Fibroblast of skin of back (primary cell): ENCODE results near the gene CCP110. TPM values are rescaled to one million over a fixed set of nuclear protein-coding genes. Genes with fewer than 3 reads are reported as not detected.

ENCODE experiments used
- DNase-seq: peaks from one replicate; pipeline ENCODE4 v3.0.0-alpha.2; 2013
- polyA plus RNA-seq, 2 experiments: library from polyadenylated mRNA; unstranded; fragments of 120-200 nt; gene quantifications; one replicate each; pipeline ENCODE4 v1.2.1, GENCODE V29; 2013; ENCODE audit not compliant: insufficient read length in 2 of 2

Gene CCP110
- polyA plus RNA-seq (2013, experiment 1 of 2; ENCODE audit: insufficient read length), result 11.3 TPM
- polyA plus RNA-seq (2013, experiment 2 of 2; ENCODE audit: insufficient read length), result 6.2 TPM

- peak; percentile 97 for DNase-seq
These were observed at the start of gene CCP110 for GRCh38 chr16:19523559-19524355. Gene CCP110 (plus strand): TSS chr16:19523942. CDS start chr16:19527882, 3,940 bp downstream.

GRCh38 chr16:19474617-19475016, 49.1 kb upstream of the CCP110 start:
- DNase-seq, result no peak

GRCh38 chr16:19478505-19478904, 45.2 kb upstream of the CCP110 start:
- DNase-seq, result no peak

- no peak for DNase-seq
These were observed 44.4 kb upstream of the CCP110 start for GRCh38 chr16:19479302-19479721.

- no peak for DNase-seq
These were observed 42.4 kb upstream of the CCP110 start for GRCh38 chr16:19481296-19481695.

- no peak for DNase-seq
These were observed 42.0 kb upstream of the CCP110 start for GRCh38 chr16:19481769-19482168.

- DNase-seq, result no peak
These were observed 41.5 kb upstream of the CCP110 start for GRCh38 chr16:19482291-19482690.

GRCh38 chr16:19484096-19484495, 39.6 kb upstream of the CCP110 start:
- no peak for DNase-seq

- DNase-seq, result no peak
These were observed 38.1 kb upstream of the CCP110 start for GRCh38 chr16:19485611-19486010.

- no peak for DNase-seq
These were observed 37.7 kb upstream of the CCP110 start for GRCh38 chr16:19486051-19486450.

GRCh38 chr16:19486750-19487325, 36.9 kb upstream of the CCP110 start:
- DNase-seq, result no peak

- DNase-seq, result no peak
These were observed 35.5 kb upstream of the CCP110 start for GRCh38 chr16:19488213-19488640.

GRCh38 chr16:19490619-19491018, 33.1 kb upstream of the CCP110 start:
- DNase-seq, result no peak

- no peak for DNase-seq
These were observed 26.6 kb upstream of the CCP110 start for GRCh38 chr16:19497176-19497575.

GRCh38 chr16:19499006-19499405, 24.7 kb upstream of the CCP110 start:
- DNase-seq, result no peak

GRCh38 chr16:19499481-19499880, 24.3 kb upstream of the CCP110 start:
- no peak for DNase-seq

- DNase-seq, result peak; percentile 65
These were observed 21.2 kb upstream of the CCP110 start for GRCh38 chr16:19502395-19503131.

GRCh38 chr16:19503461-19504075, 20.2 kb upstream of the CCP110 start:
- no peak for DNase-seq

- peak; percentile 27 for DNase-seq
These were observed 18.0 kb upstream of the CCP110 start for GRCh38 chr16:19505600-19506303.

GRCh38 chr16:19506965-19507364, 16.8 kb upstream of the CCP110 start:
- DNase-seq, result no peak

- no peak for DNase-seq
These were observed 15.9 kb upstream of the CCP110 start for GRCh38 chr16:19507867-19508266.

- DNase-seq, result no peak
These were observed 11.4 kb upstream of the CCP110 start for GRCh38 chr16:19512297-19512696.
